Mesothelial cell of epicardium (in vitro differentiated cells): ENCODE results near the gene ALDH1A2. TPM values are rescaled to one million over a fixed set of nuclear protein-coding genes. Genes with fewer than 3 reads are reported as not detected.

Experiments
- DNase-seq, 2 experiments: peaks; one replicate each; pipeline ENCODE4 v3.0.0; 2021; ENCODE audit warnings: low spot score in 2 of 2; ENCODE audit not compliant: unreplicated experiment in 2 of 2
- H3K27ac Mint-ChIP-seq: 2 replicates; pipeline ENCODE4 v1.8.0; 2021; ENCODE audit warnings: mixed read lengths
- H3K27me3 Mint-ChIP-seq: 2 replicates; pipeline ENCODE4 v1.8.0; 2021; ENCODE audit warnings: low read depth, mixed read lengths
- H3K36me3 Mint-ChIP-seq: 2 replicates; pipeline ENCODE4 v1.8.0; 2021; ENCODE audit warnings: mixed read lengths
- H3K4me1 Mint-ChIP-seq: 2 replicates; pipeline ENCODE4 v1.8.0; 2021; ENCODE audit warnings: mixed read lengths
- H3K4me3 Mint-ChIP-seq: 2 replicates; pipeline ENCODE4 v1.8.0; 2021; ENCODE audit warnings: mild to moderate bottlenecking, moderate library complexity, mixed read lengths
- H3K9me3 Mint-ChIP-seq: 2 replicates; pipeline ENCODE4 v1.8.0; 2021; ENCODE audit warnings: mixed read lengths
- total RNA-seq: library from RNA; stranded (reverse); gene quantifications from 3 replicates; pipeline ENCODE4 v1.2.1, GENCODE V29; 2021
- TF ChIP-seq, protein P1 (sequence below): fragments of 200-600 bp; sonication (generic); IDR thresholded peaks from one replicate; pipeline ENCODE4 v1.5.0; 2021; ENCODE audit warnings: antibody characterized with exemption; ENCODE audit not compliant: unreplicated experiment

Gene ALDH1A2
- total RNA-seq, 1 donor from 2014 or later, result 26.2 TPM

DNA sequence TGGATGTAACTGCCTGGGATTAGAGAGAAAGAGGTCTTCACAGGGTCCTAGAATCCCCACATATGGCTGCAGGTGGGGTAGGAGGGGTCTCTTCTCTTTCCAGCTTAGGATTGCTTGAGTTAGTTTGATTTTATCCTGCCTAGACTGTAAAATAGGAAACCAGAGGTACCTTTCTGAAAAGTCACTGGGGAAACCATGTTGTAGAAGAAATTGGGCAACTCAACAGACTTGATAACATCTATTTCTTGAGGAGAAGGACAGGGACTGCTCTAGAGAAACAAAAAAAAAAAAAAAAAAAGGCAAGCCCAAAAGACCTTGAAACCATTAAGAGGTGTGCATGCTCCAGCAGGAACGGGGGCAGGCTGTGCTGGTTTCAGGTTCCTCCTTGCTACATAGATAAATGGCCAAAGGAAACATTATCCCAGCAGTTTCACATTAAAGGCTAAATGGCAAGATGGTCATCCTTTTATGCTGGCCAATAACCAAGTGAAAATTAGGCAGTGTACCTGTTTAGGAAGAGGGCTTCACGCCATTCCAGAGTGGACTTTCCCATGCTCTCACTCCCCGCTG lies 116.1 kb downstream of the ALDH1A2 start:
- Mint-ChIP-seq H3K4me1 (no peaks in the 10 kb centered on the region), H3K9me3 (no peaks in the 10 kb centered on the region), H3K27me3 (peaks cover 7% of the 10 kb centered on the region), H3K36me3 (no peaks in the 10 kb centered on the region), H3K4me3 (no peak overlapping the region), H3K27ac (no peak overlapping the region)
- no peak for DNase-seq
- TF ChIP-seq, protein P1, sequence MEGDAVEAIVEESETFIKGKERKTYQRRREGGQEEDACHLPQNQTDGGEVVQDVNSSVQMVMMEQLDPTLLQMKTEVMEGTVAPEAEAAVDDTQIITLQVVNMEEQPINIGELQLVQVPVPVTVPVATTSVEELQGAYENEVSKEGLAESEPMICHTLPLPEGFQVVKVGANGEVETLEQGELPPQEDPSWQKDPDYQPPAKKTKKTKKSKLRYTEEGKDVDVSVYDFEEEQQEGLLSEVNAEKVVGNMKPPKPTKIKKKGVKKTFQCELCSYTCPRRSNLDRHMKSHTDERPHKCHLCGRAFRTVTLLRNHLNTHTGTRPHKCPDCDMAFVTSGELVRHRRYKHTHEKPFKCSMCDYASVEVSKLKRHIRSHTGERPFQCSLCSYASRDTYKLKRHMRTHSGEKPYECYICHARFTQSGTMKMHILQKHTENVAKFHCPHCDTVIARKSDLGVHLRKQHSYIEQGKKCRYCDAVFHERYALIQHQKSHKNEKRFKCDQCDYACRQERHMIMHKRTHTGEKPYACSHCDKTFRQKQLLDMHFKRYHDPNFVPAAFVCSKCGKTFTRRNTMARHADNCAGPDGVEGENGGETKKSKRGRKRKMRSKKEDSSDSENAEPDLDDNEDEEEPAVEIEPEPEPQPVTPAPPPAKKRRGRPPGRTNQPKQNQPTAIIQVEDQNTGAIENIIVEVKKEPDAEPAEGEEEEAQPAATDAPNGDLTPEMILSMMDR, result no peak

DNA sequence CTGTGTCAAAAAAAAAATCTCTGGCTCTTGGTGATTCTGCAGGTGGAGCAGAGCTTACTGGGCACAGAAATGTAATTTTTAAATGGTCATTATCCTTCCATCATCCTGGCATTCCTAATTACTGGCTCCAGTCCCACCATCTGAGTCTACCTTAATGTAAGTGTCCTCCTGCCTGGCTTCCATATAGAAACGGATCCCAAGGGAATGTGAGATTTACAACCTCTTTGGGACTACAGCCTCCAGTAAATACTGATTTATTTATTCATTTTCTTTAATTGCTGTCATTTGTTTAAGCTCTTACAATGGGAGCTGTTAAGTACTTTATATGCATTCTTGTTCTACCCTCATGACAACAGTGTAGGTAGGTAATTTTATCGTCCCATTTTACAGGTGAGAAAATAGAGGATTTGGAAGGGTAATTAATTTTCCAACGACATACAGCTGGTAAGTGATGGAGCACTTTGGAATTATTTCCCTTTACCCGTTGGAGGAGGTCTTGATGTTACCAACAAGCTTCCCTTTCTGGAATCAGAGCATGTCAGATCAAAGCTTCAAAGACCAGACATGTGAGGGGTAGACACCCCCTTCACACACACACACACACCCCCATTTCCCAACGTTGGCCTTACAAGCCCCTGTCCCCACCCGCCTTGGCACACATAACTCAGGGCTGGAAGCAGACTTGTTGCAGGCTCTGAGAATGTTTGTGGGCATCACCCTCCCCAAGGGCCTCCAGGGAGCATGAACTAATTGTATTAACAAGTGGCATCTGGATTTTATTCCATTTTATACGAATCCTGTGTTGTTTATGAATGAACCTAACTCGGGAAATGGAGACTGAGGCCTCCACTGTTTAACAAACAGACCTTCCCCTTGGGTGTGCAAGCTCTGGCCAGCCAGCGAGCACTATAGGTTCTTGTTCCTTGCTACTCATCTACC lies 116.9 kb downstream of the ALDH1A2 start:
- Mint-ChIP-seq H3K36me3 (no peaks in the 10 kb centered on the region), H3K4me3 (no peak overlapping the region), H3K27me3 (peaks cover 7% of the 10 kb centered on the region), H3K4me1 (no peaks in the 10 kb centered on the region), H3K9me3 (no peaks in the 10 kb centered on the region), H3K27ac (no peak overlapping the region)
- TF ChIP-seq, protein P1, result no peak
- DNase-seq, result no peak

DNA sequence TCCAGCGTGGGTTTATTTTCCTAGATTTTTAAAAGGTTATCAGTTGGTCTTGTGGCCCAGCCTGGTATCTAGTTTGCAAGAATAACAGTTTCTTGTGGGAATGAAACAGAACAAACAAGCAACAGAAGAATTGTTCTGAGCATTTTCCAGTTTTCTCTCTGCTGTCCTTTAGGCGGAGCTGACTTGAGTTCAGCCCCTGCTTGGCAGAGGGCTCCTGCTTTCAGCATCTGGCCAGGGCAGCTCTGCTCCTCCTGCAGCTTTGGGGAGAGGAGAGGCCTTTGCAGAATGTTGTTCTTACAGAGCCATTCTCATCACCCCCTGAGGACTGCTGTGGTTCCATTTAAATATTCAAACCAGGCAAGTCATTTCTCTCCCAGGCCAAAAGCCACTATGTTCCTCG lies 117.7 kb downstream of the ALDH1A2 start:
- DNase-seq, result no peak
- H3K4me3 Mint-ChIP-seq, result no peak overlapping the region
- H3K36me3 Mint-ChIP-seq, result no peaks in the 10 kb centered on the region
- TF ChIP-seq, protein P1, result no peak
- H3K27ac Mint-ChIP-seq, result no peak overlapping the region
- no peaks in the 10 kb centered on the region for H3K4me1 Mint-ChIP-seq
- peaks cover 9% of the 10 kb centered on the region for H3K27me3 Mint-ChIP-seq
- H3K9me3 Mint-ChIP-seq, result no peaks in the 10 kb centered on the region

DNA sequence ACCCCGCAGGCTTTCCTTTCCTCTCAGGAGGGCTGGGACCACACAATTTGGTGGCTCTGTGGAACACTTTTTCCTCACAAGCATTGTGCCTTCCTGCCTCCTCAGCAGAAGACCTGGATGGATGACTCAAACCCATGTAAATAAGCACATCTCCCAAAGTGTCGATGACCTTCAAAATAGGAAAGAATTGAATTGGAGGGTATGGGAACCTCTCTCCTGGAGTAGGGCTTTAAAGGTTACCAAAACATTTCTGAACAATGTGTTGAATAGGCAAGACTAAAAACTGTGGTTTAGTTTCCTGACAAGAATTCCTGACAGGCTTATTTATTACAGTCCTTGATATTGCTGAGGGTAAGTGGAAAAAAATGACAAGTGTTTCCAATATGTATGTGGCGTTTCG lies 118.2 kb downstream of the ALDH1A2 start:
- DNase-seq, result no peak
- H3K36me3 Mint-ChIP-seq, result no peaks in the 10 kb centered on the region
- no peak overlapping the region for H3K4me3 Mint-ChIP-seq
- no peaks in the 10 kb centered on the region for H3K9me3 Mint-ChIP-seq
- H3K27ac Mint-ChIP-seq, result no peak overlapping the region
- no peaks in the 10 kb centered on the region for H3K4me1 Mint-ChIP-seq
- TF ChIP-seq, protein P1, result no peak
- H3K27me3 Mint-ChIP-seq, result peaks cover 11% of the 10 kb centered on the region

DNA sequence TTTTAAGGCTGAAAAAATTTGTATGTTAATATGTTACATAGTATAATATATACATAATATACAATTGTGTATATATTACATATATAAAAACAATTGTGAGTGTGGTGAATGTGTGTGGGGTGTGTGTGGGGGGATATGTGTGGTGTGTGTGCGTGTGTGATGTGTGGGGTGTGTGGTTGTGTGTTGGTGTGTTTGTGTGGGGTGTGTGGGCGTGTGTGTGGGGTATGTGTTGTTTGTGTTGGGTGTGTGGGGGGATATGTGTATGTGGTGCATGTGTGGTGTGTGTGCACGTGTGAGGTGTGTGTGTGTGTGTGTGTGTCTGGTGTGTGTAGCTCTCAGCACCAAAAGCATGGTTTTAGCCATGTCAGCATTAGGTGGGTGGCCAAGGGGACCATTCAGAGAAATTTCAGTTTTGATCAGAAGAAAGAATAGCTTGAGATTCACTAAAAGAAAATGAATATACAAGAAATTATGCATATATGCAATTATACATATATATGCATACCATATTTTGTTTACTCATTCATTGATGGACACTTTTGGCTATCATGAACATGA lies 118.9 kb downstream of the ALDH1A2 start:
- Mint-ChIP-seq H3K27ac (no peak overlapping the region), H3K4me3 (no peak overlapping the region), H3K4me1 (no peaks in the 10 kb centered on the region), H3K9me3 (no peaks in the 10 kb centered on the region), H3K27me3 (peaks cover 17% of the 10 kb centered on the region), H3K36me3 (no peaks in the 10 kb centered on the region)
- DNase-seq, result no peak
- TF ChIP-seq, protein P1, result no peak
